Spleen (tissue), 7 donors: ENCODE data around the gene TREX2.

Experiments
- POLR2A ChIP-seq, 3 donors: fragments of 450-650 bp; IDR thresholded peaks; one replicate each; pipeline ENCODE4 v1.5.1; 2017; ENCODE audit warnings: antibody characterized with exemption in 3 of 3, mild to moderate bottlenecking in 1 of 3
- TF ChIP-seq, protein P1 (sequence below), 11 experiments: fragments of 200-600 bp in 7 of 11; fragments of 450-650 bp in 4 of 11; sonication (generic) in 4 of 11; IDR thresholded peaks in 8 of 11; conservative IDR thresholded peaks in 3 of 11; 1 replicate in 7 of 11; 2 replicates in 4 of 11; pipeline versions ENCODE4 v1.4.0 to v1.8.0; 2016 to 2021; ENCODE audit warnings: antibody characterized with exemption in 11 of 11, inconsistent platforms in 4 of 11, mild to moderate bottlenecking in 1 of 11
- donor health status: DM: no; HTN: no; CAD: no; lungs with moderate emphysema.
- donor health status: DM: no; HTN: no; CAD: no.
- donor health status: DM: no; HTN: no; CAD: no.

DNA sequence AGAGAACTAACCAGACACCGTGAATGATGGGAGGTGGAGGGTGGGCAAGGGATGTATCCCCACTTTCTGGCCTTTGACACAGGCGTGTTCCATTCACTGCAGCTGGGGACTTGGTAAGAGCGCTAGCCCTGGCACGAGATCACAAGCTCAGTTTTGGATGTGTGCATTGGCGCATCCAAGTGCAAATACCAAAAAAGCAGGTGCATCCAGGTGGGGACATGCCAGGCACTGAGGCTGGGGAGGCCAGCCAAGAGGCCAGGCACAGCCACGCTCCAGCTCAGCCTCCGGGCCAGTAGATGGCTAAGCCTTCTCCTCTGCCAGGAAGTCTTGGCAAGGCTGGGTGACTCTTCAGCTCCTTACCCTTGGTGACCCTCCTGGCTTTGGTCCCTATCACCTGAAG is 39.0 kb downstream of the TREX2 start:
- TF ChIP-seq, protein P1, sequence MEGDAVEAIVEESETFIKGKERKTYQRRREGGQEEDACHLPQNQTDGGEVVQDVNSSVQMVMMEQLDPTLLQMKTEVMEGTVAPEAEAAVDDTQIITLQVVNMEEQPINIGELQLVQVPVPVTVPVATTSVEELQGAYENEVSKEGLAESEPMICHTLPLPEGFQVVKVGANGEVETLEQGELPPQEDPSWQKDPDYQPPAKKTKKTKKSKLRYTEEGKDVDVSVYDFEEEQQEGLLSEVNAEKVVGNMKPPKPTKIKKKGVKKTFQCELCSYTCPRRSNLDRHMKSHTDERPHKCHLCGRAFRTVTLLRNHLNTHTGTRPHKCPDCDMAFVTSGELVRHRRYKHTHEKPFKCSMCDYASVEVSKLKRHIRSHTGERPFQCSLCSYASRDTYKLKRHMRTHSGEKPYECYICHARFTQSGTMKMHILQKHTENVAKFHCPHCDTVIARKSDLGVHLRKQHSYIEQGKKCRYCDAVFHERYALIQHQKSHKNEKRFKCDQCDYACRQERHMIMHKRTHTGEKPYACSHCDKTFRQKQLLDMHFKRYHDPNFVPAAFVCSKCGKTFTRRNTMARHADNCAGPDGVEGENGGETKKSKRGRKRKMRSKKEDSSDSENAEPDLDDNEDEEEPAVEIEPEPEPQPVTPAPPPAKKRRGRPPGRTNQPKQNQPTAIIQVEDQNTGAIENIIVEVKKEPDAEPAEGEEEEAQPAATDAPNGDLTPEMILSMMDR (IDR thresholded peaks at IDR 0.05 in 8 of 11, conservative IDR thresholded peaks at IDR 0.05 in 3 of 11): no peak
- no peak for TF ChIP-seq POLR2A (IDR thresholded peaks at IDR 0.05)
